Globus pallidus (tissue), 1 donor: Measurements from ENCODE around the gene BTBD10.

ENCODE experiments used
- DNase-seq: peaks from one replicate; pipeline ENCODE4 v3.0.0-alpha.2; 2015; ENCODE audit warnings: low spot score

BTBD10 gene

DNA sequence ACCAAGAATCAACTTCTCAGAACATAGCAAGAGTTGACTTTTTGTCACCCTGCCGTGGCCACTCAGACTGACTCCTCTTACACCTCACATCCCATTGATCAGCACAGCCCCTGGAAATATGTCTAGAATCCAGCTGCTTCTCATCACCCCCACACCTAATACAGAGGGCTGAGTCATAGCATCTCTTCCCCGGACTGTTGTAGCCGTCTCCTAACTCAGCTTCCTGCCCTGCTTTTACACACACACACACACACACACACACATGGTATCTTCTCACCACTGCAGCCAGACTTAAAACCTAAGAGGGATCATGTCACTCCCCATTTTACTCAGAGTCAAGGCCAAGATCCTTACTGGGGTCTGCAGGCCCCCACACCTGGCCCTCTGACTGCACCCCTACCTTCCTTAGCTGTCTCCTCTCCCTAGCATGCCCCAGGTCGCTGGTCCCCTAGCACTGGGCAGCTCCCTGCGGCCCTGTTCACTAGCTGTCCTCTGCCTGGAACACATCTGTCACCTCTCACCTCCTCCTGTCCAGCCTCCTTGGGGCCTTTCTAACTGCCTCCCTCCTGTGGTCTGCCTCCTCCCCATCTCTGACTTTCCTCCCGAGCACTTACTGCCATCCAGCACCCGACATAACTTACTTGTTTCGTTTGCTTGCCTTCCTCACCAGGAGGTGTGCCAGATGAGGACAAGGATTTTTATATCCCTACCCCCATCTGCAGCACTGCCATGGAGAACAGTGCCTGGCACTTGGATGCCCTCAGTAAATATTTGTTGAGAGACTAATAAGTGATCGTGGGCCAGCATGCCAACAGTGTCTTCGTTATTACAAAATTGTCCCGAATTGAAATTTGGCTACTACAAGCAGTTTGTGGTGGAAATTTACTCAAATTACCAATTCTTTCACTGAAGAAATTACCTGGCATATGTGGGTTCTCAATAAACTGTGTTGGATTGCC, 123.5 kb downstream of the BTBD10 start:
- no peak for DNase-seq

DNA sequence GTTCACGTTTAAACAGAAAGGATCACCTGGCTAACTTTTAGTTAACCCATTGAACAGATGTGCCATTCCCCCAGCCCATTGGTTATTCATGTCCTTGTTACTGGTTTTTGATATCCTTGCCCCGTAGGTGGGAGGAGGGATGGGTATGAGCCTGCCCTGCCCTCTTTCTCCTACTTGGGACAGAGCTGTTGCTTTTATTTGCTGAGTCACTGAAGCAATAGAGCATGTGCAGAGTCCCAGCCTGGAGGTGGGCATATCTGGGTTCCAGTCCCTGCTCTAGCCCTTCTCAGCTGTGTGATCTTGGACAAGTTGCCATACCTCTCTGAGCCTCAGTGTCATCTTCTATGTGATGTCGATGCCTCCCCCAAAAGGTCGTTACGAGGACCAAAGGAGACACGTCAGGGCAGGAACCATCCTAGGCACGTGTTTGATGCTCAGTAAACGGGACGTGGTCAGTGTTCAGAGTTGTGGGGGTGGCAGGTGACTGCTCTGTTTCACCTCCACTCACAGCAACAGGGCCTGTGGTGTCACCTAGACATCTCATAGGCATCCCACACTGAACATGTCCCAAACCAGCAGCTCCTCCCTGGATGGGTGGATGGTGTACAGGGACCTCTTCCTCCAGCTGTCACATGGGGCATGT, 124.5 kb downstream of the BTBD10 start:
- DNase-seq: no peak

DNA sequence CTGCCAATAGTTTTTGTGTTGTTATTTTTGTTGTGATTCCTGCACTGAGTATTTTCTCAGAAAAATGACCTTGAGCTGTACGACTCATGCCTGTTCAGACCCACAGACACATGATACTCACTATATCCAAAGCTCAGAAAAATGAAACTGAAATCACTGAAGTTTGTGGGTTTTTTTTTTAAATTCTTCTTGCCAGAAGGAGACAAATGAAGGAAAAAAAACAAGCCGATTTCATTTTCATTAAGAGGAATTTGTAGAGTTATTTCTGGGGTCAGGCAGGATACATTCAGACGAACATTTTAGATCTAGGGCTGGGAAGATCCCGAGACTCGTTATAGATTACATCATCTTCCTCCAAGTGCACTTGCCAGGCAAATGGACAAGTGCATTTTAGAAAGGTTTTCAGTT, 125.0 kb downstream of the BTBD10 start:
- no peak for DNase-seq
